ENCODE results near the gene APOC4.

APOC4 gene

GRCh38 chr19:44947041-44947581, 5.1 kb downstream of the APOC4 start:
- no peak overlapping the region for H3K4me3 ChIP-seq (ENCODE audit: low read depth, low read length)
- TF ChIP-seq, protein P1, sequence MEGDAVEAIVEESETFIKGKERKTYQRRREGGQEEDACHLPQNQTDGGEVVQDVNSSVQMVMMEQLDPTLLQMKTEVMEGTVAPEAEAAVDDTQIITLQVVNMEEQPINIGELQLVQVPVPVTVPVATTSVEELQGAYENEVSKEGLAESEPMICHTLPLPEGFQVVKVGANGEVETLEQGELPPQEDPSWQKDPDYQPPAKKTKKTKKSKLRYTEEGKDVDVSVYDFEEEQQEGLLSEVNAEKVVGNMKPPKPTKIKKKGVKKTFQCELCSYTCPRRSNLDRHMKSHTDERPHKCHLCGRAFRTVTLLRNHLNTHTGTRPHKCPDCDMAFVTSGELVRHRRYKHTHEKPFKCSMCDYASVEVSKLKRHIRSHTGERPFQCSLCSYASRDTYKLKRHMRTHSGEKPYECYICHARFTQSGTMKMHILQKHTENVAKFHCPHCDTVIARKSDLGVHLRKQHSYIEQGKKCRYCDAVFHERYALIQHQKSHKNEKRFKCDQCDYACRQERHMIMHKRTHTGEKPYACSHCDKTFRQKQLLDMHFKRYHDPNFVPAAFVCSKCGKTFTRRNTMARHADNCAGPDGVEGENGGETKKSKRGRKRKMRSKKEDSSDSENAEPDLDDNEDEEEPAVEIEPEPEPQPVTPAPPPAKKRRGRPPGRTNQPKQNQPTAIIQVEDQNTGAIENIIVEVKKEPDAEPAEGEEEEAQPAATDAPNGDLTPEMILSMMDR (IDR thresholded peaks at IDR 0.05; ENCODE audit: control insufficient read depth, extremely low read depth, insufficient read depth) = no peak
- no peak for DNase-seq (ENCODE audit: low read depth)

DNA sequence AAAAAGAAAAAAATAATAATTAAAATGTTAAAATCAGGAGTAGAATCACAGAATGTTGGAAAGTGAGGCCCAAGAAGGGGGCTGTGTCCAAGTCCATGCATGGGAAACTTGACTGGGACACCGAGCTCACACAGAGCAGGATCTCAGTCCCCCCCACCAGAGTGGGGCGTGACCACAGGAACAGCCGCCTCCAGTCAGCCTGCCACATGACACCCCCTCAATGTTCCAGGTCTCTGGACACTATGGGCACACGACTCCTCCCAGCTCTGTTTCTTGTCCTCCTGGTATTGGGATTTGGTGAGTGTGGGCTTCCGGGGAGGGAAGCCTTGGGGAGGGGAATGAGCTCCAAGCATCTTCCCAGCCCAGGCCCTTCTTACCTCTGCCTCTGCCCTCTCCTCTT, 6.2 kb downstream of the APOC4 start:
- H3K4me3 ChIP-seq (ENCODE audit: low read depth, low read length) = no peak overlapping the region
- DNase-seq (ENCODE audit: low read depth) = no peak
- TF ChIP-seq, protein P1 (IDR thresholded peaks at IDR 0.05; ENCODE audit: control insufficient read depth, extremely low read depth, insufficient read depth) = no peak

- H3K4me3 ChIP-seq (ENCODE audit: low read depth, low read length) = no peak overlapping the region
- TF ChIP-seq, protein P1 (IDR thresholded peaks at IDR 0.05; ENCODE audit: control insufficient read depth, extremely low read depth, insufficient read depth) = no peak
- no peak for DNase-seq (ENCODE audit: low read depth)
These were observed 6.8 kb downstream of the APOC4 start for GRCh38 chr19:44948763-44949374.

DNA sequence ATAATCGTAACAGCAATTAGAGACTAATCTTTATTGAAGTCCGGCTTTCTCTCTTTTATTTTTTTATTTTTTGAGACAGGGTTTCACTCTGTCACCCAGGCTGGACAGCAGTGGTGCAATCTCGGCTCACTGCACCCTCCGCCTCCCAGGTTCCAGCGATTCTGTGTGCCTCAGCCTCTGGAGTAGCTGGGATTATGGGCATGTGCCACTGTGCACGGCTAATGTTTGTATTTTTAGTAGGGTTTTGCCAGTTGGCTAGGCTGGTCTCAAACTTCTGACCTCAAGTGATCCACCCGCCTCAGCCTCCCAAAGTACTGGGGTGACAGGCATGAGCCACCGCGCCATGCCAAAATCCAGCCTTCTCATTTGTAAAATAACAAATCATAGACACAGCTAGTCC, 7.5 kb downstream of the APOC4 start:
- DNase-seq (ENCODE audit: low read depth) = no peak
- no peak overlapping the region for H3K4me3 ChIP-seq (ENCODE audit: low read depth, low read length)
- TF ChIP-seq, protein P1 (IDR thresholded peaks at IDR 0.05; ENCODE audit: control insufficient read depth, extremely low read depth, insufficient read depth) = no peak

- TF ChIP-seq, protein P1 (IDR thresholded peaks at IDR 0.05; ENCODE audit: control insufficient read depth, extremely low read depth, insufficient read depth) = peak; percentile 56
- peak; percentile 11 for DNase-seq (ENCODE audit: low read depth)
- H3K4me3 ChIP-seq (ENCODE audit: low read depth, low read length) = no peak overlapping the region
These were observed 9.4 kb downstream of the APOC4 start for GRCh38 chr19:44951179-44952159.

GRCh38 chr19:44954278-44954648, 12.2 kb downstream of the APOC4 start:
- TF ChIP-seq, protein P1 (IDR thresholded peaks at IDR 0.05; ENCODE audit: control insufficient read depth, extremely low read depth, insufficient read depth) = no peak
- H3K4me3 ChIP-seq (ENCODE audit: low read depth, low read length) = peak overlapping the region; percentile 80
- no peak for DNase-seq (ENCODE audit: low read depth)

Data from LNCaP clone FGC (cell line).